ENCODE results near the gene SIRT5.

DNA sequence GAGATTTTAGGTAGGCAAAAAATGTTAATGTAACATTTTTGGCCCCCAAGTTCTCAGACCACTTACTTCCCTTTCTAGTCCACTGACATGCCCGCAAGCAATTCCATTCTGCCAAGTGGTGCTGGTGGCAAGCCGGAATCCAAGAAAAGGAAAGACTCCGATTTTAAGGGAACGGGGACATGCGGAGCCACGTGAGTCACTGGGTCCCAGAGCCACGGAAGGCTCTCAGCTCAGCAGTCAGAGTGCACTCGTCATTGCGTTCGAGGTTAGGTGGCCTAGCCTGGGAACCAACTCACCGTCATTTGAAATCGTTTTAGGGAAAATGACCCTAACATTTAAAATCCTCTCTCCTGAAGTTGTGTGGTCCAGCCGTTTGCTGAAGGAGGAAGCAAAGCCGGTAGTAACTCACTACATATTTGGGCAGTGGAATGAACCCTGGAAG is 711 bp upstream of the SIRT5 start:
- TF ChIP-seq CEBPB (IDR thresholded peaks at IDR 0.05; ENCODE audit: low read depth) (no peak), SP1 (IDR thresholded peaks at IDR 0.05; ENCODE audit: low read depth) (no peak), ELF1 (IDR thresholded peaks at IDR 0.05; ENCODE audit: borderline replicate concordance, low read depth) (no peak), POLR2A (IDR thresholded peaks at IDR 0.05; ENCODE audit: borderline replicate concordance, extremely low read depth, insufficient read depth, insufficient read length) (no peak), EGR1 (IDR thresholded peaks at IDR 0.05; ENCODE audit: low read depth) (no peak), EZH2 (IDR thresholded peaks at IDR 0.05) (no peak), FOSL1 (IDR thresholded peaks at IDR 0.05; ENCODE audit: low read depth) (no peak), YY1 (IDR thresholded peaks at IDR 0.05; ENCODE audit: extremely low read depth, insufficient replicate concordance, low read depth, low read length) (no peak), ZNF274 (IDR thresholded peaks at IDR 0.05; ENCODE audit: low read depth, low read length) (no peak)
- TF ChIP-seq, protein P1, sequence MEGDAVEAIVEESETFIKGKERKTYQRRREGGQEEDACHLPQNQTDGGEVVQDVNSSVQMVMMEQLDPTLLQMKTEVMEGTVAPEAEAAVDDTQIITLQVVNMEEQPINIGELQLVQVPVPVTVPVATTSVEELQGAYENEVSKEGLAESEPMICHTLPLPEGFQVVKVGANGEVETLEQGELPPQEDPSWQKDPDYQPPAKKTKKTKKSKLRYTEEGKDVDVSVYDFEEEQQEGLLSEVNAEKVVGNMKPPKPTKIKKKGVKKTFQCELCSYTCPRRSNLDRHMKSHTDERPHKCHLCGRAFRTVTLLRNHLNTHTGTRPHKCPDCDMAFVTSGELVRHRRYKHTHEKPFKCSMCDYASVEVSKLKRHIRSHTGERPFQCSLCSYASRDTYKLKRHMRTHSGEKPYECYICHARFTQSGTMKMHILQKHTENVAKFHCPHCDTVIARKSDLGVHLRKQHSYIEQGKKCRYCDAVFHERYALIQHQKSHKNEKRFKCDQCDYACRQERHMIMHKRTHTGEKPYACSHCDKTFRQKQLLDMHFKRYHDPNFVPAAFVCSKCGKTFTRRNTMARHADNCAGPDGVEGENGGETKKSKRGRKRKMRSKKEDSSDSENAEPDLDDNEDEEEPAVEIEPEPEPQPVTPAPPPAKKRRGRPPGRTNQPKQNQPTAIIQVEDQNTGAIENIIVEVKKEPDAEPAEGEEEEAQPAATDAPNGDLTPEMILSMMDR (IDR thresholded peaks at IDR 0.05 in 2 of 3, conservative IDR thresholded peaks at IDR 0.05 in 1 of 3; ENCODE audit: borderline replicate concordance in 1 of 3, insufficient read depth in 1 of 3, low read depth in 2 of 3, low read length in 2 of 3): no peak
- TF ChIP-seq, protein P2, sequence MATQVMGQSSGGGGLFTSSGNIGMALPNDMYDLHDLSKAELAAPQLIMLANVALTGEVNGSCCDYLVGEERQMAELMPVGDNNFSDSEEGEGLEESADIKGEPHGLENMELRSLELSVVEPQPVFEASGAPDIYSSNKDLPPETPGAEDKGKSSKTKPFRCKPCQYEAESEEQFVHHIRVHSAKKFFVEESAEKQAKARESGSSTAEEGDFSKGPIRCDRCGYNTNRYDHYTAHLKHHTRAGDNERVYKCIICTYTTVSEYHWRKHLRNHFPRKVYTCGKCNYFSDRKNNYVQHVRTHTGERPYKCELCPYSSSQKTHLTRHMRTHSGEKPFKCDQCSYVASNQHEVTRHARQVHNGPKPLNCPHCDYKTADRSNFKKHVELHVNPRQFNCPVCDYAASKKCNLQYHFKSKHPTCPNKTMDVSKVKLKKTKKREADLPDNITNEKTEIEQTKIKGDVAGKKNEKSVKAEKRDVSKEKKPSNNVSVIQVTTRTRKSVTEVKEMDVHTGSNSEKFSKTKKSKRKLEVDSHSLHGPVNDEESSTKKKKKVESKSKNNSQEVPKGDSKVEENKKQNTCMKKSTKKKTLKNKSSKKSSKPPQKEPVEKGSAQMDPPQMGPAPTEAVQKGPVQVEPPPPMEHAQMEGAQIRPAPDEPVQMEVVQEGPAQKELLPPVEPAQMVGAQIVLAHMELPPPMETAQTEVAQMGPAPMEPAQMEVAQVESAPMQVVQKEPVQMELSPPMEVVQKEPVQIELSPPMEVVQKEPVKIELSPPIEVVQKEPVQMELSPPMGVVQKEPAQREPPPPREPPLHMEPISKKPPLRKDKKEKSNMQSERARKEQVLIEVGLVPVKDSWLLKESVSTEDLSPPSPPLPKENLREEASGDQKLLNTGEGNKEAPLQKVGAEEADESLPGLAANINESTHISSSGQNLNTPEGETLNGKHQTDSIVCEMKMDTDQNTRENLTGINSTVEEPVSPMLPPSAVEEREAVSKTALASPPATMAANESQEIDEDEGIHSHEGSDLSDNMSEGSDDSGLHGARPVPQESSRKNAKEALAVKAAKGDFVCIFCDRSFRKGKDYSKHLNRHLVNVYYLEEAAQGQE (IDR thresholded peaks at IDR 0.05; ENCODE audit: low read depth): no peak
